ENCODE data around the gene KRTAP23-1.

KRTAP23-1 gene

GRCh38 chr21:30305136-30305535 is 43.3 kb downstream of the KRTAP23-1 start:
- no peak for DNase-seq

Measured in CD4-positive, alpha-beta T cell treated with Interleukin-17A for 4 hours (primary cell).